ENCODE data around the gene AIFM1. TPM values are rescaled to one million over a fixed set of nuclear protein-coding genes. Genes with fewer than 3 reads are reported as not detected.

AIFM1 gene
- total and polyA plus RNA-seq, 2 donors = 29.3 to 30.3 TPM

GRCh38 chrX:130173190-130173895 is 7.7 kb upstream of the AIFM1 start:
- peak overlapping the region; percentile 18 to 39 for H3K27ac ChIP-seq (ENCODE audit: low read depth in 1 of 2, low read length in 1 of 2)
- peak overlapping the region; percentile 56 to 58 for H3K4me3 ChIP-seq (ENCODE audit: low read length in 2 of 2)
- WGBS = 16% methylated on average over 7 of the region's 7 CpGs
- DNase-seq (ENCODE audit: low read depth in 6 of 9, low spot score in 9 of 9) = peak in 1 of 9 donors; percentile 40
- H3K4me1 ChIP-seq (ENCODE audit: control insufficient read depth in 2 of 2, insufficient read depth in 2 of 2, low read length in 2 of 2) = peaks cover 0 to 37% of the 10 kb centered on the region in 2 donors
- H3K36me3 ChIP-seq (ENCODE audit: control insufficient read depth in 2 of 2, insufficient read depth in 2 of 2, low read length in 1 of 2) = no peaks in the 10 kb centered on the region
- peaks cover 0 to 11% of the 10 kb centered on the region in 2 donors for H3K27me3 ChIP-seq (ENCODE audit: control insufficient read depth in 2 of 2, insufficient read depth in 1 of 2, low read length in 1 of 2)
- no peaks in the 10 kb centered on the region for H3K9me3 ChIP-seq (ENCODE audit: control insufficient read depth in 2 of 2, insufficient read depth in 1 of 2, low read length in 1 of 2)

- 8% methylated on average over 34 of the region's 34 CpGs for WGBS
- H3K9me3 ChIP-seq (ENCODE audit: control insufficient read depth in 2 of 2, insufficient read depth in 1 of 2, low read length in 1 of 2) = no peaks in the 10 kb centered on the region
- no peak for DNase-seq (ENCODE audit: low read depth in 6 of 9, low spot score in 9 of 9)
- H3K27ac ChIP-seq (ENCODE audit: low read depth in 1 of 2, low read length in 1 of 2) = peak overlapping the region in 1 of 2 donors; percentile 31
- peaks cover 0 to 11% of the 10 kb centered on the region in 2 donors for H3K27me3 ChIP-seq (ENCODE audit: control insufficient read depth in 2 of 2, insufficient read depth in 1 of 2, low read length in 1 of 2)
- H3K36me3 ChIP-seq (ENCODE audit: control insufficient read depth in 2 of 2, insufficient read depth in 2 of 2, low read length in 1 of 2) = no peaks in the 10 kb centered on the region
- H3K4me1 ChIP-seq (ENCODE audit: control insufficient read depth in 2 of 2, insufficient read depth in 2 of 2, low read length in 2 of 2) = peaks cover 0 to 37% of the 10 kb centered on the region in 2 donors
- H3K4me3 ChIP-seq (ENCODE audit: low read length in 2 of 2) = peak overlapping the region; percentile 56 to 58
Measured at GRCh38 chrX:130172127-130172845, 6.6 kb upstream of the AIFM1 start.

- peaks cover 2 to 35% of the 10 kb centered on the region in 2 donors for H3K4me1 ChIP-seq (ENCODE audit: control insufficient read depth in 2 of 2, insufficient read depth in 2 of 2, low read length in 2 of 2)
- H3K9me3 ChIP-seq (ENCODE audit: control insufficient read depth in 2 of 2, insufficient read depth in 1 of 2, low read length in 1 of 2) = no peaks in the 10 kb centered on the region
- no peaks in the 10 kb centered on the region for H3K36me3 ChIP-seq (ENCODE audit: control insufficient read depth in 2 of 2, insufficient read depth in 2 of 2, low read length in 1 of 2)
- DNase-seq (ENCODE audit: low read depth in 6 of 9, low spot score in 9 of 9) = peak in 2 of 9 donors; percentile 32 to 49
- H3K27me3 ChIP-seq (ENCODE audit: control insufficient read depth in 2 of 2, insufficient read depth in 1 of 2, low read length in 1 of 2) = peaks cover 0 to 11% of the 10 kb centered on the region in 2 donors
- H3K27ac ChIP-seq (ENCODE audit: low read depth in 1 of 2, low read length in 1 of 2) = peak within 1 kb of the TSS in 1 of 2 donors; percentile 31
- WGBS = under 1% methylated on average over 59 of the region's 61 CpGs
- peak within 1 kb of the TSS; percentile 56 to 58 for H3K4me3 ChIP-seq (ENCODE audit: low read length in 2 of 2)
Measured at GRCh38 chrX:130171446-130172126, 5.9 kb upstream of the AIFM1 start, which contains the start of gene RAB33A. Gene RAB33A (plus strand): TSS chrX:130171962. CDS start chrX:130172063, 101 bp downstream.

GRCh38 chrX:130170752-130171445 is 5.3 kb upstream of the AIFM1 start:
- under 1% methylated on average over 36 of the region's 36 CpGs for WGBS
- H3K4me3 ChIP-seq (ENCODE audit: low read length in 2 of 2) = peak overlapping the region; percentile 56 to 58
- DNase-seq (ENCODE audit: low read depth in 6 of 9, low spot score in 9 of 9) = peak in 5 of 9 donors; percentile 45 to 80 (median 55)
- peaks cover 0 to 11% of the 10 kb centered on the region in 2 donors for H3K27me3 ChIP-seq (ENCODE audit: control insufficient read depth in 2 of 2, insufficient read depth in 1 of 2, low read length in 1 of 2)
- peak overlapping the region in 1 of 2 donors; percentile 18 for H3K27ac ChIP-seq (ENCODE audit: low read depth in 1 of 2, low read length in 1 of 2)
- H3K9me3 ChIP-seq (ENCODE audit: control insufficient read depth in 2 of 2, insufficient read depth in 1 of 2, low read length in 1 of 2) = no peaks in the 10 kb centered on the region
- no peaks in the 10 kb centered on the region for H3K36me3 ChIP-seq (ENCODE audit: control insufficient read depth in 2 of 2, insufficient read depth in 2 of 2, low read length in 1 of 2)
- H3K4me1 ChIP-seq (ENCODE audit: control insufficient read depth in 2 of 2, insufficient read depth in 2 of 2, low read length in 2 of 2) = peaks cover 2 to 32% of the 10 kb centered on the region in 2 donors

- H3K4me3 ChIP-seq (ENCODE audit: low read length in 2 of 2) = no peak overlapping the region
- H3K27ac ChIP-seq (ENCODE audit: low read depth in 1 of 2, low read length in 1 of 2) = no peak overlapping the region
- WGBS = 89% methylated on average over 4 of the region's 4 CpGs
- H3K36me3 ChIP-seq (ENCODE audit: control insufficient read depth in 2 of 2, insufficient read depth in 2 of 2, low read length in 1 of 2) = no peaks in the 10 kb centered on the region
- peaks cover 7 to 15% of the 10 kb centered on the region in 2 donors for H3K4me1 ChIP-seq (ENCODE audit: control insufficient read depth in 2 of 2, insufficient read depth in 2 of 2, low read length in 2 of 2)
- peaks cover 0 to 6% of the 10 kb centered on the region in 2 donors for H3K27me3 ChIP-seq (ENCODE audit: control insufficient read depth in 2 of 2, insufficient read depth in 1 of 2, low read length in 1 of 2)
- DNase-seq (ENCODE audit: low read depth in 6 of 9, low spot score in 9 of 9) = no peak
- H3K9me3 ChIP-seq (ENCODE audit: control insufficient read depth in 2 of 2, insufficient read depth in 1 of 2, low read length in 1 of 2) = no peaks in the 10 kb centered on the region
Measured at GRCh38 chrX:130167040-130167439, 1.4 kb upstream of the AIFM1 start.

- Histone ChIP-seq H3K4me3 (ENCODE audit: low read length in 2 of 2) (peak overlapping the region; percentile 59 to 80), H3K9me3 (ENCODE audit: control insufficient read depth in 2 of 2, insufficient read depth in 1 of 2, low read length in 1 of 2) (no peaks in the 10 kb centered on the region), H3K4me1 (ENCODE audit: control insufficient read depth in 2 of 2, insufficient read depth in 2 of 2, low read length in 2 of 2) (peaks cover 7 to 12% of the 10 kb centered on the region in 2 donors), H3K36me3 (ENCODE audit: control insufficient read depth in 2 of 2, insufficient read depth in 2 of 2, low read length in 1 of 2) (no peaks in the 10 kb centered on the region), H3K27ac (ENCODE audit: low read depth in 1 of 2, low read length in 1 of 2) (peak overlapping the region; percentile 96 to 98), H3K27me3 (ENCODE audit: control insufficient read depth in 2 of 2, insufficient read depth in 1 of 2, low read length in 1 of 2) (peaks cover 0 to under 1% of the 10 kb centered on the region in 2 donors)
- 1% methylated on average over 4 of the region's 4 CpGs for WGBS
- no peak for DNase-seq (ENCODE audit: low read depth in 6 of 9, low spot score in 9 of 9)
Measured at GRCh38 chrX:130166503-130166777, 799 bp upstream of the AIFM1 start.

- H3K27ac ChIP-seq (ENCODE audit: low read depth in 1 of 2, low read length in 1 of 2) = peak overlapping the region; percentile 77 to 98
- no peaks in the 10 kb centered on the region for H3K27me3 ChIP-seq (ENCODE audit: control insufficient read depth in 2 of 2, insufficient read depth in 1 of 2, low read length in 1 of 2)
- peak overlapping the region; percentile 59 to 80 for H3K4me3 ChIP-seq (ENCODE audit: low read length in 2 of 2)
- H3K9me3 ChIP-seq (ENCODE audit: control insufficient read depth in 2 of 2, insufficient read depth in 1 of 2, low read length in 1 of 2) = no peaks in the 10 kb centered on the region
- no peaks in the 10 kb centered on the region for H3K36me3 ChIP-seq (ENCODE audit: control insufficient read depth in 2 of 2, insufficient read depth in 2 of 2, low read length in 1 of 2)
- WGBS = 1% methylated on average over 32 of the region's 32 CpGs
- H3K4me1 ChIP-seq (ENCODE audit: control insufficient read depth in 2 of 2, insufficient read depth in 2 of 2, low read length in 2 of 2) = peaks cover 6 to 7% of the 10 kb centered on the region in 2 donors
- peak in 2 of 9 donors; percentile 28 to 47 for DNase-seq (ENCODE audit: low read depth in 6 of 9, low spot score in 9 of 9)
Measured at GRCh38 chrX:130165181-130165702, 399 bp downstream of the AIFM1 start.

GRCh38 chrX:130163398-130163797 is 2.2 kb downstream of the AIFM1 start:
- no peak for DNase-seq (ENCODE audit: low read depth in 6 of 9, low spot score in 9 of 9)
- Histone ChIP-seq H3K36me3 (ENCODE audit: control insufficient read depth in 2 of 2, insufficient read depth in 2 of 2, low read length in 1 of 2) (no peaks in the 10 kb centered on the region), H3K27ac (ENCODE audit: low read depth in 1 of 2, low read length in 1 of 2) (no peak overlapping the region), H3K27me3 (ENCODE audit: control insufficient read depth in 2 of 2, insufficient read depth in 1 of 2, low read length in 1 of 2) (no peaks in the 10 kb centered on the region), H3K4me3 (ENCODE audit: low read length in 2 of 2) (no peak overlapping the region), H3K4me1 (ENCODE audit: control insufficient read depth in 2 of 2, insufficient read depth in 2 of 2, low read length in 2 of 2) (peaks cover 6 to 7% of the 10 kb centered on the region in 2 donors), H3K9me3 (ENCODE audit: control insufficient read depth in 2 of 2, insufficient read depth in 1 of 2, low read length in 1 of 2) (no peaks in the 10 kb centered on the region)
- WGBS = 93% methylated on average over 2 of the region's 2 CpGs

Measured in thymus (tissue), 11 donors.